K562 (cell line): ENCODE data around the gene CRAT. TPM values are rescaled to one million over a fixed set of nuclear protein-coding genes. Genes with fewer than 3 reads are reported as not detected.

Source experiments
- ARID4B ChIP-seq: sonication (generic); formaldehyde crosslinking; IDR thresholded peaks from 2 replicates; pipeline ENCODE4 v1.8.0; 2022; ENCODE audit warnings: mild to moderate bottlenecking, missing genetic modification reagents
- CREB3L1 ChIP-seq: fragments of 450-650 bp; IDR thresholded peaks from 2 replicates; pipeline ENCODE4 v1.6.1; 2014; ENCODE audit warnings: low read depth, mild to moderate bottlenecking, moderate library complexity, borderline replicate concordance
- EP300 ChIP-seq: IDR thresholded peaks from 2 replicates; pipeline ENCODE4 v1.6.1; 2012; ENCODE audit warnings: low read length, improper control_type of control experiment
- FOXA3 ChIP-seq, 2 experiments: fragments of 450-650 bp in 1 of 2; sonication (generic) in 1 of 2; formaldehyde crosslinking; IDR thresholded peaks in 1 of 2; conservative IDR thresholded peaks in 1 of 2; 2 replicates each; pipeline versions ENCODE4 v1.4.0 to v1.8.0; 2020 to 2022; ENCODE audit warnings: mild to moderate bottlenecking in 2 of 2, missing genetic modification reagents in 1 of 2
- GABPB1 ChIP-seq: sonication (generic); formaldehyde crosslinking; IDR thresholded peaks from 2 replicates; pipeline ENCODE4 v1.8.0; 2022; ENCODE audit warnings: mild to moderate bottlenecking, missing genetic modification reagents
- GABPB2 ChIP-seq: fragments of 250-450 bp; sonication (Bioruptor Pico); conservative IDR thresholded peaks from 2 replicates; pipeline ENCODE4 v1.5.1; 2021; ENCODE audit warnings: mild to moderate bottlenecking
- IRF2 ChIP-seq: sonication (generic); formaldehyde crosslinking; IDR thresholded peaks from 2 replicates; pipeline ENCODE4 v1.8.1; 2022; ENCODE audit warnings: mild to moderate bottlenecking, missing genetic modification reagents
- KLF1 ChIP-seq: fragments of 450-650 bp; IDR thresholded peaks from 2 replicates; pipeline ENCODE4 v1.6.1; 2016; ENCODE audit warnings: missing genetic modification characterization, missing compliant biosample characterization
- MXI1 ChIP-seq: IDR thresholded peaks from 2 replicates; pipeline ENCODE4 v1.6.1; 2011; ENCODE audit warnings: low read depth, mild to moderate bottlenecking, improper control_type of control experiment, low read length
- NBN ChIP-seq: fragments of 450-650 bp; IDR thresholded peaks from 2 replicates; pipeline ENCODE4 v1.6.1; 2016; ENCODE audit warnings: low read depth, mild to moderate bottlenecking
- SMAD4 ChIP-seq: fragments of 250-450 bp; sonication (Bioruptor Pico); conservative IDR thresholded peaks from 2 replicates; pipeline ENCODE4 v1.8.0; 2021; ENCODE audit warnings: inconsistent platforms, mild to moderate bottlenecking, moderate library complexity
- STAG1 ChIP-seq: sonication (generic); formaldehyde crosslinking; IDR thresholded peaks from 2 replicates; pipeline ENCODE4 v1.5.0; 2020; ENCODE audit warnings: missing genetic modification reagents, borderline replicate concordance
- TSC22D4 ChIP-seq: fragments of 450-650 bp; IDR thresholded peaks from 2 replicates; pipeline ENCODE4 v1.6.1; 2016; ENCODE audit warnings: missing genetic modification characterization, missing biosample characterization, control low read depth
- VEZF1 ChIP-seq: fragments of 200-800 bp; sonication (Bioruptor generic); IDR thresholded peaks from 2 replicates; pipeline ENCODE4 v1.6.1; 2017; ENCODE audit warnings: missing genetic modification characterization, missing compliant biosample characterization
- XRCC5 ChIP-seq: fragments of 200-400 bp; formaldehyde crosslinking; IDR thresholded peaks from 2 replicates; pipeline ENCODE4 v1.6.1; 2017; ENCODE audit warnings: low read depth, mild to moderate bottlenecking, low read length
- ZNF384 ChIP-seq: IDR thresholded peaks from 2 replicates; pipeline ENCODE4 v1.6.1; 2012; ENCODE audit warnings: low read depth, low read length, improper control_type of control experiment
- ZNF398 ChIP-seq: fragments of 250-450 bp; sonication (Bioruptor Pico); IDR thresholded peaks from 2 replicates; pipeline ENCODE4 v1.8.0; 2021; ENCODE audit warnings: moderate library complexity, mild to moderate bottlenecking, inconsistent platforms
- polyA plus RNA-seq, 8 experiments: library from polyadenylated mRNA; depleted of rRNA in 4 of 8; stranded (reverse) in 5 of 8; unstranded in 3 of 8; fragments of >200 nt; fragmentation: Nextera tagmentation in 2 of 8; fragmentation: Illumina TruSeq in 1 of 8; extraction: Ambion mirVana in 2 of 8; extraction: Trizol in 1 of 8; gene quantifications; 2 replicates each; pipeline versions ENCODE4 v1.2.1 to v1.2.3, GENCODE V29; 2011 to 2014; ENCODE audit warnings: inconsistent platforms in 1 of 8, missing spikeins in 1 of 8
- total RNA-seq, 7 experiments: library from RNA; depleted of rRNA in 6 of 7; stranded (reverse); fragments of >200 nt in 6 of 7; fragmentation: Illumina TruSeq in 2 of 7; extraction: Trizol in 2 of 7; gene quantifications; 2 replicates each; pipeline versions ENCODE4 v1.2.1 to v1.2.3, GENCODE V29; 2011 to 2021; ENCODE audit warnings: low replicate concordance in 1 of 7

Gene CRAT
- total and polyA plus RNA-seq, 9 of the 15 experiments (the other 6 are each of a cell fraction or from before 2014, with no cell fraction given): 0.20 to 13.8 (median 5.4) TPM

- TF ChIP-seq XRCC5 (0 out of 2 replicates have a peak, but pooled peaks have one; percentile 19), MXI1 (peak; percentile 22; the same call in 1 of the 2 replicates), ARID4B (CRISPR knock-in tag) (peak; percentile 57), STAG1 (CRISPR knock-in tag) (peak; percentile 86), FOXA3 (CRISPR knock-in tag; conservative IDR thresholded peaks at IDR 0.05 in 1 of 2, IDR thresholded peaks at IDR 0.05 in 1 of 2) (0 out of 4 replicates have a peak, but pooled peaks of 1 of the 2 experiments have one; percentile 2), CREB3L1 (peak; percentile 89), IRF2 (CRISPR knock-in tag) (no peak), EP300 (no peak), GABPB2 (CRISPR knock-in tag) (no peak), KLF1 (tag) (peak; percentile 48; the same call in 1 of the 2 replicates), SMAD4 (peak; percentile 17; the same call in 1 of the 2 replicates), ZNF398 (no peak), NBN (0 out of 2 replicates have a peak, but pooled peaks have one; percentile 28), ZNF384 (peak; percentile 24; the same call in 1 of the 2 replicates), GABPB1 (CRISPR knock-in tag) (peak; percentile 63), TSC22D4 (no peak), VEZF1 (peak; percentile 6; the same call in 1 of the 2 replicates)
Observed at GRCh38 chr9:129139233-129139992, 28.8 kb upstream of the CRAT start (continued).
